HepG2 (cell line): Measurements from ENCODE around the gene GBGT1.

Experiments used
- CTCF ChIP-seq: sonication (generic); formaldehyde crosslinking; IDR thresholded peaks from 2 replicates; pipeline ENCODE4 v1.5.0; 2020; ENCODE audit warnings: mild to moderate bottlenecking, missing genetic modification reagents, moderate library complexity
- EZH2 ChIP-seq: conservative IDR thresholded peaks from 2 replicates; pipeline ENCODE4 v1.6.1; 2012; ENCODE audit warnings: mild to moderate bottlenecking, low read depth, low read length, moderate library complexity
- HOXA7 ChIP-seq: sonication (generic); formaldehyde crosslinking; IDR thresholded peaks from 2 replicates; pipeline ENCODE4 v1.8.1; 2022; ENCODE audit warnings: mild to moderate bottlenecking, missing genetic modification reagents, moderate library complexity
- NFIC ChIP-seq: IDR thresholded peaks from 2 replicates; pipeline ENCODE4 v1.6.1; 2012; ENCODE audit warnings: mild to moderate bottlenecking, low read length, inconsistent platforms
- RBM39 ChIP-seq: fragments of 200-400 bp; formaldehyde crosslinking; IDR thresholded peaks from one replicate; pipeline ENCODE4 v1.6.1; 2018; ENCODE audit warnings: antibody characterized with exemption, mild to moderate bottlenecking, low read depth, low read length; ENCODE audit not compliant: poor library complexity, severe bottlenecking
- RXRA ChIP-seq: sonication (generic); formaldehyde crosslinking; IDR thresholded peaks from 2 replicates; pipeline ENCODE4 v1.5.1; 2020; ENCODE audit warnings: missing genetic modification reagents
- SMAD1 ChIP-seq: sonication (generic); formaldehyde crosslinking; IDR thresholded peaks from 2 replicates; pipeline ENCODE4 v1.4.0; 2020; ENCODE audit warnings: missing genetic modification reagents, low read depth, mild to moderate bottlenecking, borderline replicate concordance
- ZFX ChIP-seq: sonication (generic); formaldehyde crosslinking; IDR thresholded peaks from 2 replicates; pipeline ENCODE4 v1.4.0; 2020; ENCODE audit warnings: mild to moderate bottlenecking, low read depth, missing genetic modification reagents, moderate library complexity
- ZMYM4 ChIP-seq: sonication (generic); formaldehyde crosslinking; IDR thresholded peaks from 2 replicates; pipeline ENCODE4 v1.8.1; 2023; ENCODE audit warnings: mild to moderate bottlenecking, missing genetic modification reagents
- ZNF296 ChIP-seq: sonication (generic); formaldehyde crosslinking; conservative IDR thresholded peaks from 2 replicates; pipeline ENCODE4 v1.5.0; 2020; ENCODE audit warnings: mild to moderate bottlenecking, missing genetic modification reagents

DNA sequence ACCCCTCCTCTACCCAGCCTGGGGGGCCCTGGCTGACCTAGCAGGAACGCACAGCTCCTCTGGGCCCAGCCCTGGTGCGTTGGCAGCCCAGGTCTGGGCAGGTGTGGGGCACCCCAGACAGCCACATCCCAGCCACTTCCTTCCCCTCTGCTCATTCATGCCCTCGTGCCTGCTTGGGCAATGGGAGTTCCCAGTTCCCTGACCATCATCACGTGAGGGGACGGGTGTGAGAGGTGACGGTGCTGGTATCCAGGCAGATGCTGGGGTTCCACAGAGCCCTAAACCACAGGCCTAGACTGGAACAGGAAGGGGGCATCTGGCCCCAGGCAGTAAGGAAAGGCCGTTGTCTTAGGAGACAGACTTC lies 51.1 kb downstream of the GBGT1 start:
- no peak for TF ChIP-seq RBM39
- no peak for TF ChIP-seq ZFX (CRISPR knock-in tag)
- TF ChIP-seq ZMYM4 (CRISPR knock-in tag): no peak
- no peak for TF ChIP-seq HOXA7 (CRISPR knock-in tag)
- TF ChIP-seq RXRA (CRISPR knock-in tag): no peak
- no peak for TF ChIP-seq CTCF (CRISPR knock-in tag)
- TF ChIP-seq ZNF296 (CRISPR knock-in tag): no peak
- no peak for TF ChIP-seq NFIC
- no peak for TF ChIP-seq SMAD1 (CRISPR knock-in tag)
- no peak for TF ChIP-seq EZH2
